HG02678 (cell line): Measurements from ENCODE around the gene PPP2R2C.

Experiments used
- ATAC-seq: cut with Tn5 transposase; IDR thresholded peaks from one replicate; pipeline ENCODE4 v1.9.1; 2021; ENCODE audit warnings: mild to moderate bottlenecking, moderate library complexity; ENCODE audit not compliant: unreplicated experiment

PPP2R2C gene

DNA sequence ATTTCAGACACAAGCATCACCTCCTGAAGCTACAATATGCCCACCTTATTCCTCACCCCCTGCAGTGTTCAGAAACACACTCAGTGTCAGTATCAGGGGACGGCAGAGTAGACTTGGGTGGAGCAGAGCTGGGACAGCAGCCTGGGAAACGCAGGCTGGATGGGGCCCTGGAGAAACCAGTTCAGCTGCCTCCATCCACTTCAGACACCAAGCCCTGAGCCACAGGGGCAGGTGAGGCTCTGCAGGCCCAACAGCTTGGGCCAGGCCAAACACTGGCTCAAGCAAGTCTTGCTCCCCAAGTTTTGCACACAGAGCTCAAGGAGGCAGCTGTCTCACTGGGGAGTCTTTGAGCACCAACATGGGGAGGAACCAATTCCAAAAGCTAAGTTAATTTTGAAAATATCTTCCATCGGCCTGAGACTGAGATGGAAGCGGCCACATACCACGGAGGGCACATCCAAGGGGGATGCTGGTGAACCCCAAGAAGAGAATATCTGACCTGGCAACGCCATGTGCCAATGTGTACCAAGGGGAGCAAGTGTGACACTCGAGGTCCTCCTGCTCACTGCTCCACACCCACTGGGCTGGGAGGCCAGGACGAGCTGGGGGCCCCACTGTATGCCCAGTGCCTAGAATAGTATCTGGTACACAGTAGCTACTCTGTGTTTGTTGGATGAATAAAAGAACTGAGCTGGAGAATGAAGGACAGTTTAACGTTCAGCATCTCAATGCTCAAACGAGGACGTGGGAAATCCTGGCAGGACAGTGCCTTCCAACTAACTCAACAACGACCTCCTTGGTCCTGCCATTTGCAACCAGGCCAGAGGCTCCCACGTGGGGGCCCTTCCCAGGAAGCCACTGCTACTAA lies 45.6 kb downstream of the PPP2R2C start:
- ATAC-seq, result no peak

GRCh38 chr4:6425911-6426310 lies 46.5 kb downstream of the PPP2R2C start:
- no peak for ATAC-seq

- no peak for ATAC-seq
Measured at GRCh38 chr4:6425336-6425735, 47.1 kb downstream of the PPP2R2C start.

DNA sequence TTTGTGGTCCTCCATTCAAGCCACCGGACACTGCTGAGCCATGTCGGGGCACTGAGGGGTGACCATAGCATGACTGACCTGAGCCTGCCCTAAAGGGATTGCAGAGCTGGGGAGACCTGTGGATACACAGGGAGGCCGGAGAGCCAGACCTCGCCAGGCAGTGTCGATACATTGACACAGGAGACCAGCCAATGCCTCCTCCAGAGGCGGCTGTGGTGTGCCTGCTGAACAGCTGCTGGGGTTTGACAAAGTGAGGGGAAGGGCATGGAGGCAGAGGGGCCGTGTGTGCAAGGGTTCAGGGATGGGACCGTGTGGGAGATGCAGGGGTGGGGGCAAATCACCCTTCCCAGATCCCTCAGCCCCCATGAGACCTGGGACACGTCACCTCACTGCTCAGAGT lies 48.0 kb downstream of the PPP2R2C start:
- ATAC-seq, result no peak

GRCh38 chr4:6423575-6423974 lies 48.8 kb downstream of the PPP2R2C start:
- peak; percentile 90 for ATAC-seq

DNA sequence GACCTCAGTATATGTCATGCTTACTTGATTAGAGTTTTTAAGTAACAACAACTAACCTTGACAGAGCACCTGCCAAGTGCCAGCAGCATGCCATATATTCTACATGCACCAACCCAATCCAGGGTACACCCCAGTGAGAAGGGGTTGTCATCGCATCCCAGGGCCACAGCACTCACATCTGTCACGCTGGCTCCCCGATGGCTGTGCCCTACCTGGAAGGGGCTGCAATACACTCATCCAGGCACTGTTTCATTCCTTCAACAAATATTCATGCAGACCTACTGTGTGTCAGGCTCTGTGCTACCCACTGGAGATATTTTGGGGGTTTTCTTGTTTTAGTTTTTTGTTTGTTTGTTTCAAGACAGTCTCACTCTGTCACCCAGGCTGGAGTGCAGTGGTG lies 49.5 kb downstream of the PPP2R2C start:
- no peak for ATAC-seq

DNA sequence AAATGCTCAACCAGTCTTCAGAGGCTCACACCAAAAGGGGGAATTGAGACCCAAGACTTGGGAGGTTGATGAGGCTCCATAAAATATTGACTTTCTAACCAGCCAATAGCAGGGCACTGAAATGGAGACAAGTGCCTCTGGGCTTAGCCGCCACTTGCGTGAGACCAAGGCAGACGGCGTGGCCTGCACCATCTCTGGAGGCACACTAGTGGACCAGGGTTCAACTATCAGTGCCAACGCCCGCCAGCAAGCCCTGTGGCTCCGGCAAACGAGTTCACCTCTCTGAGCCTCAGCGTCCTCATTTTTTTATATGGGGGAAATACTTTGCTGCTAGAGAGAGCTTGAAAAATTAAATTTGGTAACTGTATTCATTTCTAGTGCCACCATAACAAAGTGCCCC lies 50.3 kb downstream of the PPP2R2C start:
- ATAC-seq, result no peak

GRCh38 chr4:6421397-6421796 lies 51.0 kb downstream of the PPP2R2C start:
- no peak for ATAC-seq

DNA sequence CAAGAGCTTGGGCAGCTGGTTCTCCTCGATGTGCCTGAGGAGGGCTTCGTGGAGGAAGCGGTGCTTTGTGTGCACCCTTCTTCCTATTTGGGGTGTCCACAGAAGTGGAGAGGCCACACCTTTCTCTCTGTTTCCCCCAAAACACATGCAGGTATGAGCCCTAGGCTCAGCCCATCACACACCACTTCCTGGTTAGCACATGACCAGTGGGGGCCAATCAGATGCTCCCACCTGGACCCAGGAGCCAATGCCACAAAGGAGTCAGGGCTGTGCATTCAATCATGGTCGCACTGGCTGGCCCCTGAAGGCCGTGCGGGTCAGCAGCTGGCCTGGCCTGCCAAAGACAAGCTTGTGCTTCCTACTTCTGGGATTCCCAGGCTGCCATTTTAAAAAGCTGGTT lies 51.4 kb downstream of the PPP2R2C start:
- no peak for ATAC-seq

DNA sequence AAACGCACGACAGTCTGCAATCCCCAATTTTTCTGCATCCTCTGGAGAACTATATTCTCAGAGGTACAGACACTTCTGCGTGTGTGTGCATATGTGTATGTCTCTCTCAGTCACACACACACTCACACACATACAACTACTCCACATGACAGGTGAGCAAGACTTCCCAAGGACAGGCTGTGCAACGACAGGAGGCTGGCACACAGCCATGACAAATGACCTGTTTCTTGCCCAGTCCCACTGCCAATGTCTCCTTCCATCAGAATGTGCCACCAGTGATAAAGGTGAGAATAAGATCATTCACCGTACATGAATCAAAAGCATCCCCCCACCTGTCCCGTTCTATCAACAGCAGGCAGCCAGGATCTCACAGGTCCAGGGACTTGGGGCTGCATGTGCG lies 52.4 kb downstream of the PPP2R2C start:
- ATAC-seq, result no peak

GRCh38 chr4:6419452-6420028 lies 52.9 kb downstream of the PPP2R2C start:
- ATAC-seq, result no peak

DNA sequence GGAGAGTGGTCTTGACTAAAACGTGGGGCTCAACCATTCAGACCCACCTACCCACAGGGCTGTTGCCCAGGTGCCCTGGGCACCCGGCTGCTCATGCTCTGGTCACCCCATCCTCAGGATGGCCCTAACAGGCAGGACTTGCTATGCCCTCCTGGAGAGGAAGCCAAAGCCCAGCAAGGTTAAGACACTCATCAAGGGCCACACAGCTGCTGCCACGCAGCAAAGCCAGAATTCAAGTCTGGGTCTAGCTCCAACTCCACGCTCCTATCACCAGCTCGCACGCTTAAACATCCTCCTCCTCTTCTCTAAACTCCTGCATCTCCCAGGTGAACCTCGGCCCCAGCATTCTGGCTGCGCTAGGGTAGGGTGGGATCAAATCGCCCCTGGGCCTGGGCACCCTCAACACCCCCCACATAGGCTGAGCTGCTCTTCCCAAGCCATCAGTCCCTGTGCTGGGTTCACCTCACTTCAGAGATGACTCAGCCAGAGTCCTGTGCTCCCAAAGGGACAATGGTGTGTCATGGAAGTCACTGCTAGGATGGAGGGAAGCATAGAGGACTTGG lies 54.1 kb downstream of the PPP2R2C start:
- no peak for ATAC-seq

- no peak for ATAC-seq
Measured at GRCh38 chr4:6417516-6418050, 54.8 kb downstream of the PPP2R2C start.

DNA sequence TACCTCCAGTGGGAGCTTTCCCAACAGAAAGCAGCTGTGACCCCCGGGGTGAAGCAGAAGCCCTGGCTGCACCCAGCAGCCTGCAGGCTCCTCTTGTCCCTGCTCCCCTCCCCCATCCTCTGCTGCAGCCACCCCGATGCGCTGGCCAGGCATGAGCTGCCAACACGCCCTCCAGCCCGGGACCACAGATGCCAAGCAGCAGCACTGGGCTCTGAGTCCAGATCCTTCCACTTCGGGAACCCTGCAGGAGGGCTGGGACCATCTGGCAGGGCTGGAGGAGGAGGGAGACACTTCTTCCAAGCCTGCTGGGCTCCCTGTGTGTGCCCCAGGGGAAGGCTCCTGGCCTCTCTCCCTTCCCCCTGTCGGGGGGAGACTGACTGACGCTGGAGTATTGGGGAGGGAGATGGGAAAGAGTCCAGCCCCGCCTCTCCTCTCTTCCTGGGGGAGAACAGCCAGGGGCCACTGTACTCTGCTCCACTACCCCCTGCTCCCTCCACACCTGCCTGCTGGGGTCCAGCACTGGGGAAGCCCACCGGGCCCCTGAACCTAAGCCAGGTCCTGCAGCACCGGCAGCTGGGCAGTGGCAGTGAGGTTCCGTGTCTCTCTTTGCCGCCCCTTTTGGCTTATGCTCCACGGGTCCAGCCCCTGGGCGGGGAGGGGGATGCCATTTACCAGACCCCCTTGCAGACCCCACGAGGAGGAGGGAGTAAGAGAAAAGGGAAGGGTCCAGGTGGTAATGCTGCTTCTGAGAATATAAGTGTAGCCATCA lies 55.7 kb downstream of the PPP2R2C start:
- no peak for ATAC-seq

- no peak for ATAC-seq
Measured at GRCh38 chr4:6415031-6415705, 57.2 kb downstream of the PPP2R2C start.

- no peak for ATAC-seq
Measured at GRCh38 chr4:6414578-6414977, 57.8 kb downstream of the PPP2R2C start.

DNA sequence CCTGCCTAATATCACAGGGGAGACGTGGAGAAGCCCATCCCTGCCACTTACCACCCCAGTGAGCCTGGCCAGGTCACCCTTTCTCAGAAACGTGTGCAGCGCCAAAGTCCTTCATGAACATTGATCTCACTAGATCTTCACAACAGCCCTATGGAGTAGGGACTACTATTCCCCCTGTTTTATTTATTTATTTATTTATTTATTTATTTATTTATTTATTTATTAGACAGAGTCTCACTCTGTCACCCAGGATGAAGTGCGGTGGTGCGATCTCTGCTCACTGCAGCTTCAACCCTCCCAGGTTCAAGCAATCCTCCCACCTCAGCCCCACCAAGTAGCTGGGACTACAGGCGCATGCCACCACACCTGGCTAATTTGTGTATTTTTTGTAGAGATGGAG lies 61.8 kb downstream of the PPP2R2C start:
- ATAC-seq, result no peak

DNA sequence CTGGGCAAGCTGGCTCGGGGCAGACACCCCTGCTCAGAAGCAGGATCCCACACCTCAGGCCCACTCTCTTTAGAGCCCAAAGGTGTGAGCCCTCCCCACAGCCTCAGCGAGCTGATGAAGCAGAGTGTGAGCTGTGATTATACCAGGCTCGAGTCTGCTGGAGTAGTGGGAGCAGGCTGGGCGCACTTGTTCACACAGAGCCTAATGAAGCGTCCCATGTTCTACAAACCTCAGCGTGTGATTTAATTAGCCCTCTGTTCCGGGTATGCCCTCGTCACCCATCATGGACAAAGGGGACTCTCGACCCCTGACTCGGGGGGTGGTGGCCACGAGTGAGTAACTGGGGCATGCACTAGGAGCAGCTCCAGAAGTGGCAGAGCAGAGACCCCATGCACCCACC lies 62.3 kb downstream of the PPP2R2C start:
- ATAC-seq, result no peak

DNA sequence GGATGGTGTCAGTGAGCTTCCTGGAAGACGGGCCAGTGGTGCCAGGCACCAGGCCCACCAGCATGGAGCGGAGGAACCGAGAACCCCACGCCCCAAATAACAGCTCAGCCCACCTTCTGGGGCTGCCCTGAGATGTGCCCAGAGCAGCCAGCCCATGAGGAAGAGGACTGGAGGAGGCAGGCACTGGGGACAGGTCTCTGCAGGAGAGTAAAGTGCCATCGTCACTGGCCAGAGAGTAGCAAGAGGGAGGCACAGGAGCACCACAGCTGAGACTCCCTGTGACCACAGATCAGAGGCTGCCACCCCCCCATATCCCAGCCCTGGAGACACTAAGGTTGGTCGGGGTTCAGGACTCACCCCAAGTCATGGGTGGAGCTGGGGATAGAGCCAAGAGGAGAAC lies 63.0 kb downstream of the PPP2R2C start:
- ATAC-seq, result no peak

GRCh38 chr4:6408263-6408662 lies 64.2 kb downstream of the PPP2R2C start:
- ATAC-seq, result no peak

DNA sequence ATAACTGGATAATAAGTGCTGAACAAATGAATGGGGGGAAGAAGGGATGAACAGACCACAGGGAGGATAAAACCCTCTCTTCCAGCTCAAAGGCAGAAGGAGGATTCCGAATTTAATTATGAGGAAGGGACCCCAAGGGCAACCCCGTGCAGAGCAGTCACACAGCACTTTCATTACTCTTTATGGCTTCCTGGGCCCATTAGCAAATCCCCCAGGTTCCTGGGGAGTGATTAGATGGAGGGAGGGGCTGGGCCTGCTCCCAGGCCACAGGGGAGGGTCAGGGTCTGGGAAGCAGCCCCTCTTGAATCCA lies 67.1 kb downstream of the PPP2R2C start:
- ATAC-seq, result no peak
